ENCODE measurements around the gene NDUFA3.
A peak's percentile ranks its signal among the peaks of the same experiment; 100 is the strongest.
"Not testable (repeated sequence)": the region's sequence is repeated elsewhere in the genome, so short reads cannot be mapped to it uniquely, and the experiment has no call there.

The NDUFA3 gene

DNA sequence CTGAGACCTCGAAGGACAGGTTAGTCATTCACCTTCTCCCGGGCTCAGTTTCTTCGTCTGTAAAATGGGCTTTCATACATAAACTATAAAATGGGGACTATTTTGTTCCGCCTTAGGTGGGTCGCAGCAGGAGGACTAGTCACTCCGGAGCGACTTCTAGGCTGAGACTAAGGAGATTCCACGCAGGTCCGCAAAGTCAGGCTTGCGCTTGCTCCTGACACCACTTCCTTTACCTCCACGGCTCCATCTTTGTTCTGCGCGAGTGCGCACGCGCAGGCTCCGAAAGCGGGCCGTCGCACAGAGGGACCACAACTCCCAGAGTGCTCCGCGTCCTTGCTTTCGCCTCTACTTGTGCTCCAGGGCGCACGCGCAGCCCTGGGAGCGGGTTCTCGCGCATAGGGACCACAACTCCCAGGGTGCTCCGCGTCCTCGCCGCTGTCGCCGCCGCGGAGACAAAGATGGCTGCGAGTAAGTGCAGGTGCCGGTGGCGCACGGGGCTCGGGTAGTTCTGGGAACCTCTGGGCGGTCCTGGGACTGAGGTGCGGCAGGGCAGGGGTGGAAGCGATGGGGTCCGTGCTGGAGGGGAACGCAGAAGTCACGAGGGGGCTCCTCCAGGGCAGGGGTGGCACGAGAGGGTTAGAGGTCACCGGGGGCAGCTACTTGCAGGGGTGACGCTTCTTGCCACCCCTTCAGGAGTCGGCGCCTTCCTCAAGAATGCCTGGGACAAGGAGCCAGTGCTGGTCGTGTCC lies at the start of gene NDUFA3:
TSS of gene NDUFA3 (plus strand) at position 435 of the 749 bp plus-strand sequence. CDS start at position 459, 24 bp downstream.
- peak; percentile 98 for DNase-seq (ENCODE audit: low read depth)

DNA sequence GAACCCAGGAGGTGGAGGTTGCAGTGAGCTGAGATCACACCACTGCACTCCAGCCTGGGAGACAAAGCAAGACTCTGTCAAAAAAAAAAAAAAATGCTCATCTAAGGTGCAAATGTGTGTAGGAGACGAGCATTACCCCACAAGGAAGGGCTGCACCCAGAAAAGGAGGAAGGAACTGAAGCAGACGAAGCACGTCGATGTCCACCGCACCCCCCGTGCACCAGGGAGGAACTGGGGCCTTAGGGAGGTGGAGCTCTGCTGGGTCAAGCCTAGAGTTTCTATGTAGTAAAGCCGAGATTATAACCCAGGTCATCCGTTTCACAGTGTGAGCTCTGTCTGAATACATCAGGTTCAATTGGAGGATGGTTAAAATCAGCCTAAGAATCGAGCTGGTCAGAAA lies 40.0 kb upstream of the NDUFA3 start:
- DNase-seq (ENCODE audit: low read depth), result no peak

- no peak for DNase-seq (ENCODE audit: low read depth)
Measured at GRCh38 chr19:54063350-54064116, 39.1 kb upstream of the NDUFA3 start, which contains the start of gene VSTM1. TSS of gene VSTM1 (minus strand) at chr19:54063897. CDS start at chr19:54063777, 120 bp downstream.

DNA sequence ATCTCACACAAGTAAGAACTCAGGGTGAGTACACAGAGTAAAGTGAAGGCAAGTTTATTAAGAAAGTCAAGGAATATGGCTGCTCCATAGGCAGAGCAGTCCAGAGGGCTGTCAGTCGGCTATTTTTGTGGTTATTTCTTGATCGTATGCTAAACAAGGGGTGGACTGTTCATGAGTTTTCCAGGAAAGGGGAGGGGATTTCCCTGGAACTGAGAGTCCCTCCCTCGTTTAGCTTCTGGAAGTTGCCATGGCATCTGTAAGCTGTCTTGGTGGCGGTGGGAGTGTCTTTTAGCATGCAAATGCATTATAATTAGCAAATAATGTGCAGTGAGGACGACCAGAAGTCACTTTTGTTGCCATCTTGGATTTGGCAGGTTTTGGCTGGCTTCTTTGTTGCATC lies 33.2 kb upstream of the NDUFA3 start:
- DNase-seq (ENCODE audit: low read depth), result no peak

- DNase-seq (ENCODE audit: low read depth), result no peak
Measured at GRCh38 chr19:54073829-54074228, 28.8 kb upstream of the NDUFA3 start.

DNA sequence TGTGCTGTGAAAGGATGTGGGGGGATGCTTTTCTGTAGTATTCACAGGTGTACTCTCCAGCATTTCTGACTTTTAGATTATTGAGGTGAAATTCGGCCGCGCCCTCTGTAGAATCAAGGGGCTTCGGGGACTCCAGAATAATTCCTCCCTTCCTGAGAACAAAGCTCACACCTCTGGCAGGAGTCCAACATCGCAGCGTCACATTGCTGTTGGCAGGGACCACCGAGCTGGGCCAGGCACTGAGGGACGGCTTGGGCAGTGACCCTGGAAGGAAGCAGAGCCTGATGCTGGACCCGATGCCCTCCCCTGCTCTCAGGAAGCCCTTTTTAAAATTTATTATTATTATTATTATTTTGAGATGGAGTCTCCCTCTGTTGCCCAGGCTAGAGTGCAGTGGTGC lies 27.8 kb upstream of the NDUFA3 start:
- DNase-seq (ENCODE audit: low read depth), result no peak

DNA sequence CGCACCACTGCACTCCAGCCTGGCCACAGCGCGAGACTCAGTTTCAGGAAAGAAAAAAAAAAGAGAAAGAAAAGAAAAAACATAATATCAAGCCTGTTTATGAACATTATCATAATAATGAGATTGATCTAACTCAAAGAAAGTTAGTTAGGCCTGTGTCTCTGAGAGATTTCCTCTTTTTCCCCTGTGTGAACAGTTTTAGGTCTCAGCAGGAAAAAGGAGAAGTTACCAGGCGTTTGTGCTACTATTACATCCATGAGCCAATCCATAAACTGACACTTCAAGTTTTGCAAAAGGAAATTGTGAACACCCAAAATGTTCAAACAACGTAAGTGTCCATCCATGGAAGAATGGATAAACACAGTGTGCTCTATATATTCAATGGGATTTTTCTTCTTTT lies 25.3 kb upstream of the NDUFA3 start:
- no peak for DNase-seq (ENCODE audit: low read depth)

- DNase-seq (ENCODE audit: low read depth), result no peak
Measured at GRCh38 chr19:54081032-54081431, 21.6 kb upstream of the NDUFA3 start, which contains the start of gene TARM1. TSS of gene TARM1 (minus strand) at chr19:54081365. CDS start at chr19:54081340, 25 bp downstream.

DNA sequence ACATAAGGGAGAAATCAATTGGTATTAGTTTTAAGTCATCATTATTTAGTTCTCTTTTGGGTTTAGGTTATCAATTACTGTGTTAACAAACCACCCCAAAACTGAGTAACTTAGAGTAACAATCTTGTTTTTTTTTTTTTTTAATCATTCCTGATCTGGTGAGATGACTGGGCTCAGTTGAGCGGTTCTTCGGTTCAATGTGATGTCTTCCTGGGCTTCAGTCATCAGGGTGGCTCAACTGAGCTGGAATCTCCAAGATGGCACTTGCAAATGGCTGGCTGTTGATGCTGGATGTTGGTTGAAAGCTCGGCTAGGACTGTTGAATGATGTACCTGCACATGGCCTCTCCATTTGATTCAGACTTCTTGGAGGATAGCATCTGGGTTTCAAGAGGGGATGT lies 18.2 kb upstream of the NDUFA3 start:
- DNase-seq (ENCODE audit: low read depth), result no peak

- DNase-seq (ENCODE audit: low read depth), result no peak
Measured at GRCh38 chr19:54094426-54095000, 8.1 kb upstream of the NDUFA3 start.

DNA sequence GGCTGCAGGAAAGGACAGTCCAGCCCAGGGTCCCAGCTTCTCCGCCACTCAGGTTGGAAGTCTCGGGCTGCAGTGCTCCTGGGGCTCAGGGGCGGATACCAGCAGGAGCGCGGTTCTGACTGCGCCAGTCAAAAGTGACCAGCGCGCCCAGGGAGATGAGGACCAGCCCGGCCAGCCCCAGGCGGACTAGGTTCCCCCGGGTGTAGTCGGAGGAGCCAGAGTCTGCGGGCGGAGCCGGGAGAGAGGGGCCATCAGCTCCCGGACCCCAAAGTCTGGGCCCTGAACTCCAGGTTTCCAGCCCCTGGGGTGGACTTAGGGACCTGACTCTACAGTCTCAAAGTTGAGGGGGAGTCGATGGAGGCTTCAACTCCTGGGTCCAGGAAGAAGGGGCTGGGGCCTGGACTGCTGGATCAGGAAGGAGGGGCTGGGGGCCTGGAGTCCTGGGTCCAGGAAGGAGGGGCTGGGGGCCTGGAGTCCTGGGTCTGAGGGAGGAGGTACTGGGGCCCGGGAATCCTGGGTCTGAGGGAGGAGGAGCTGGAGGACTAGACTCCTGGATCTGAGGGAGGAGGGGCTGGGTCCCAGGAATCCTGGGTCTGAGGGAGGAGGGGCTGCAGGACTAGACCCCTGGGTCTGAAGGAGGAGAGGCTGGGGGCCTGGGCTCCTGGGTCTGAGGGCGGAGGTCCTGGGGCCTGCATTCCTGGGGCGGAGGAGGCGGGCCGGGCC lies 7.4 kb upstream of the NDUFA3 start:
- no peak for DNase-seq (ENCODE audit: low read depth)

- DNase-seq (ENCODE audit: low read depth), result peak; percentile 25
Measured at GRCh38 chr19:54095859-54096616, 6.6 kb upstream of the NDUFA3 start.

DNA sequence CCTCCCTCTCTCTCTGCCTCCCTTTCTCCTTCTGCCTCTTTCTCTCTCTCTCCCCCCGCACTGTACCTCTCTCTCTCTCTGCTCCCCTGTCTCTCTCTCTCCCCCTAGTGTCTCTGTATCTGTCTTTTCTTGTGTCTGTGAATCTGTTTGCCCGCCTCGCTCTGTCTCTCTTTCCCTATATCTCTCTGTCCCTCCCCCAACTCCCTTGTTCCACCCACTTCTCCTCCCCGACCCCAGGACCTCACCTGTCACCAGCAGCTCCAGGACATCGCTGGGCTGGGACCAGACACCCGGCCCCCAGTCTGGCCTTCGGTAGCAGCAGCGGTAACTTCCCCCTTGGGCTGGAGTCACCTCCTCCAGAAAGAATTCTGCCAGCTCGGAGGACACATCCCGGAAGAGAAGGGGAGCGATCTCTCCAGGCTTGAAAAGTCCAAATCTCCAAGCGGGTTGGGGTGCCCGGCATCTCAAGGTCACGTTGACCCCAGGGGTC lies 6.0 kb upstream of the NDUFA3 start:
- no peak for DNase-seq (ENCODE audit: low read depth)

- no peak for DNase-seq (ENCODE audit: low read depth)
Measured at GRCh38 chr19:54099190-54099902, 3.3 kb upstream of the NDUFA3 start.

- not testable (repeated sequence) for DNase-seq (ENCODE audit: low read depth)
Measured at GRCh38 chr19:54099903-54100255, 2.8 kb upstream of the NDUFA3 start.

- no peak for DNase-seq (ENCODE audit: low read depth)
Measured at GRCh38 chr19:54100561-54100960, 2.1 kb upstream of the NDUFA3 start, which contains the start of gene OSCAR. TSS of gene OSCAR (minus strand) at chr19:54100803. CDS start at chr19:54100792, 11 bp downstream.

- no peak for DNase-seq (ENCODE audit: low read depth)
Measured at GRCh38 chr19:54104998-54105715, 2.5 kb downstream of the NDUFA3 start.

DNA sequence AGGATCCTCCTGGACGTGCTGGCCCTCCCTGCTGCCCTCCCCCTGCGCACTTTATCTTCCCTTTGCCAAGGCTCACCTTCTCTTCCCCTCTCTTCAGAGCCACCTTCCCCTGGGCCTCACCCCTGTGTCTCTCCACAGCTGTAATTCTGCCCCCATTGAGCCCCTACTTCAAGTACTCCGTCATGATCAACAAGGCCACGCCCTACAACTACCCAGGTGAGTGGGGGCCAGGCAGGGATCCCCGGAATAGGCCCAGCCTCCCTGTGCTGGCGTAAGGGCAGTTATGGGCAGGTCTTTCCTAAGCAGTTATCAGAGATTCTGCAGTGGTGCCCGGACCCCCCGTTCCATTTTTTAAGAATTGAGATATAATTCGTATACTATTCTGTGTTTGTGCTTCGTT lies 3.1 kb downstream of the NDUFA3 start:
- DNase-seq (ENCODE audit: low read depth), result no peak

DNA sequence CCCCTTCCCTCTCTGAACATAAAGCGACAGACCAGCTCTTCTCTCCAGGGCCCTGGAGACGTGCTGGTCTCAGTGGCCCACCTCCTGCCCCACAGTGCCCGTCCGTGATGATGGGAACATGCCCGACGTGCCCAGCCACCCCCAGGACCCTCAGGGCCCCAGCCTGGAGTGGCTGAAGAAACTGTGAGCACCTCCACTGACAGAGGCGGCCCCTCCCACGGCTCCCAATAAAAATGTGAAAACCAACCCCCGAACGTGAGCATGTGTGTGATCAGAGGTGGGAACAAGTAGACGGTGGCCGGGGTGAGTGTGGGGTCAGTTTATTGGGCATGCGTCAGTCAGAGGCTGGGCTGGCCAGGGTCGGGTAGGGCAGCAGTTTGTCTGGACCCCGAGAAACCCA lies 4.1 kb downstream of the NDUFA3 start:
- no peak for DNase-seq (ENCODE audit: low read depth)

Measured in T-helper 22 cell (primary cell).